GM23338 (cell line): ENCODE measurements around the gene RFX2. TPM values are rescaled to one million over a fixed set of nuclear protein-coding genes. Genes with fewer than 3 reads are reported as not detected.

Source experiments
- ATAC-seq: fragments of 200-7000 bp; cut with Tn5 transposase; 3 replicates; pipeline ENCODE4 v1.9.1; 2020
- DNase-seq: peaks from one replicate; pipeline ENCODE4 v3.0.0-alpha.2; 2015; ENCODE audit warnings: low spot score
- H2AFZ ChIP-seq: fragments of 200-600 bp; sonication (generic); 2 replicates; pipeline ENCODE4 v1.8.0; 2016; ENCODE audit warnings: antibody characterized with exemption, mild to moderate bottlenecking, moderate library complexity
- H3F3A ChIP-seq: fragments of 200-600 bp; sonication (generic); replicated peaks from 2 replicates; pipeline ENCODE4 v1.8.0; 2017; ENCODE audit warnings: antibody characterized with exemption, mixed run types, low read depth
- H3K27ac ChIP-seq: fragments of 200-600 bp; sonication (generic); 2 replicates; pipeline ENCODE4 v1.6.1; 2016; ENCODE audit warnings: low read depth
- H3K27me3 ChIP-seq: fragments of 200-600 bp; sonication (generic); 2 replicates; pipeline ENCODE4 v1.8.0; 2016; ENCODE audit warnings: mild to moderate bottlenecking, mixed run types, moderate library complexity; ENCODE audit not compliant: insufficient read depth
- H3K36me3 ChIP-seq: fragments of 200-600 bp; sonication (generic); 2 replicates; pipeline ENCODE4 v1.8.0; 2016; ENCODE audit warnings: mild to moderate bottlenecking; ENCODE audit not compliant: insufficient read depth
- H3K4me1 ChIP-seq: fragments of 200-600 bp; sonication (generic); 2 replicates; pipeline ENCODE4 v1.8.0; 2016; ENCODE audit warnings: mild to moderate bottlenecking, moderate library complexity; ENCODE audit not compliant: insufficient read depth
- H3K4me2 ChIP-seq: fragments of 200-600 bp; sonication (generic); 2 replicates; pipeline ENCODE4 v1.7.1; 2017; ENCODE audit warnings: mixed run types
- H3K4me3 ChIP-seq: fragments of 200-600 bp; sonication (generic); 2 replicates; pipeline ENCODE4 v1.6.1; 2016; ENCODE audit warnings: mixed run types
- H3K79me2 ChIP-seq: fragments of 200-600 bp; sonication (generic); replicated peaks from 2 replicates; pipeline ENCODE4 v1.8.0; 2017; ENCODE audit warnings: mild to moderate bottlenecking; ENCODE audit not compliant: insufficient read depth
- H3K9me2 ChIP-seq: fragments of 200-600 bp; sonication (generic); 2 replicates; pipeline ENCODE4 v1.8.0; 2017; ENCODE audit not compliant: insufficient read depth
- H4K20me1 ChIP-seq: fragments of 200-600 bp; sonication (generic); replicated peaks from 2 replicates; pipeline ENCODE4 v1.8.0; 2017; ENCODE audit warnings: mild to moderate bottlenecking; ENCODE audit not compliant: insufficient read depth
- H3K27ac Mint-ChIP-seq: 2 replicates; pipeline ENCODE4 v1.8.0; 2020; ENCODE audit warnings: inconsistent platforms, mild to moderate bottlenecking, moderate library complexity, mixed read lengths
- H3K27me3 Mint-ChIP-seq: 3 replicates; pipeline ENCODE4 v1.8.0; 2022; ENCODE audit warnings: low read depth, mild to moderate bottlenecking, moderate library complexity, mixed read lengths, inconsistent platforms; ENCODE audit not compliant: insufficient read depth, poor library complexity
- H3K36me3 Mint-ChIP-seq: 3 replicates; pipeline ENCODE4 v1.8.0; 2021; ENCODE audit warnings: low read depth, mild to moderate bottlenecking, inconsistent platforms, moderate library complexity, mixed read lengths
- H3K4me1 Mint-ChIP-seq: 3 replicates; pipeline ENCODE4 v1.8.0; 2020; ENCODE audit warnings: mild to moderate bottlenecking, inconsistent platforms, mixed read lengths
- H3K4me3 Mint-ChIP-seq: 3 replicates; pipeline ENCODE4 v1.8.0; 2021; ENCODE audit warnings: moderate library complexity, mild to moderate bottlenecking, inconsistent platforms, mixed read lengths
- H3K9me3 Mint-ChIP-seq: 3 replicates; pipeline ENCODE4 v1.8.0; 2020; ENCODE audit warnings: moderate library complexity, mild to moderate bottlenecking, inconsistent platforms, mixed read lengths
- CREB1 ChIP-seq: fragments of 250-450 bp; sonication (Bioruptor Pico); IDR thresholded peaks from 2 replicates; pipeline ENCODE4 v1.5.0; 2020; ENCODE audit warnings: low read depth, mild to moderate bottlenecking, moderate library complexity
- CTCF ChIP-seq, 2 experiments: fragments of 200-600 bp in 1 of 2; sonication (generic) in 1 of 2; conservative IDR thresholded peaks; 2 replicates each; pipeline versions ENCODE4 v1.5.1 to v1.6.1; 2016 to 2017; ENCODE audit warnings: antibody characterized with exemption in 2 of 2, low read depth in 2 of 2, mild to moderate bottlenecking in 2 of 2, moderate library complexity in 1 of 2
- EZH2 ChIP-seq: fragments of 200-600 bp; sonication (generic); IDR thresholded peaks from one replicate; pipeline ENCODE4 v1.8.0; 2017; ENCODE audit warnings: antibody characterized with exemption, mild to moderate bottlenecking, low read depth; ENCODE audit not compliant: unreplicated experiment
- EZH2phosphoT487 ChIP-seq: fragments of 200-600 bp; sonication (generic); IDR thresholded peaks from one replicate; pipeline ENCODE4 v1.8.1; 2018; ENCODE audit warnings: antibody characterized with exemption; ENCODE audit not compliant: unreplicated experiment
- JUNB ChIP-seq: IDR thresholded peaks from one replicate; pipeline ENCODE4 v1.6.1; 2016; ENCODE audit warnings: antibody characterized with exemption; ENCODE audit not compliant: unreplicated experiment
- NANOG ChIP-seq: IDR thresholded peaks from 2 replicates; pipeline ENCODE4 v1.6.1; 2016; ENCODE audit warnings: antibody characterized with exemption, borderline replicate concordance
- POLR2AphosphoS5 ChIP-seq: IDR thresholded peaks from 2 replicates; pipeline ENCODE4 v1.6.1; 2016; ENCODE audit warnings: antibody characterized with exemption, low read depth
- REST ChIP-seq: IDR thresholded peaks from one replicate; pipeline ENCODE4 v1.6.1; 2018; ENCODE audit warnings: antibody characterized with exemption; ENCODE audit not compliant: unreplicated experiment
- STAT1 ChIP-seq: IDR thresholded peaks from one replicate; pipeline ENCODE4 v1.6.1; 2016; ENCODE audit warnings: antibody characterized with exemption; ENCODE audit not compliant: unreplicated experiment
- ZNF114 ChIP-seq: fragments of 250-450 bp; sonication (Bioruptor Pico); IDR thresholded peaks from 2 replicates; pipeline ENCODE4 v1.5.0; 2020; ENCODE audit warnings: mild to moderate bottlenecking, moderate library complexity
- ZNF331 ChIP-seq: fragments of 250-450 bp; sonication (Bioruptor Pico); IDR thresholded peaks from 2 replicates; pipeline ENCODE4 v1.5.0; 2020; ENCODE audit warnings: low read depth, mild to moderate bottlenecking, moderate library complexity
- ZNF462 ChIP-seq: fragments of 250-450 bp; sonication (Bioruptor Pico); IDR thresholded peaks from 2 replicates; pipeline ENCODE4 v1.5.0; 2020; ENCODE audit warnings: mild to moderate bottlenecking, moderate library complexity
- polyA plus RNA-seq: library from polyadenylated mRNA; unstranded; fragments of >200 nt; fragmentation: Nextera tagmentation; extraction: Ambion mirVana; gene quantifications from 2 replicates; pipeline ENCODE4 v1.2.1, GENCODE V29; 2016
- total RNA-seq: library from RNA; depleted of rRNA; stranded (reverse); fragments of >200 nt; shearing (Covaris generic); gene quantifications from 2 replicates; pipeline ENCODE4 v1.2.3, GENCODE V29; 2014

RFX2 gene
- total and polyA plus RNA-seq, 2 experiments from 2014 or later: 4.6 to 13.0 TPM

- Mint-ChIP-seq H3K4me1 (peaks cover 6% of the 10 kb centered on the region; the same call in 1 of the 3 replicates), H3K36me3 (no peaks in the 10 kb centered on the region), H3K27me3 (peaks cover 8% of the 10 kb centered on the region), H3K27ac (no peak overlapping the region), H3K4me3 (no peak overlapping the region), H3K9me3 (no peaks in the 10 kb centered on the region; the same call in 2 of the 3 replicates)
- Histone ChIP-seq H3K4me2 (no peak overlapping the region), H3K27ac (no peak overlapping the region), H3K9me2 (no peaks in the 10 kb centered on the region), H3K27me3 (no peaks in the 10 kb centered on the region), H3K36me3 (no peaks in the 10 kb centered on the region), H3K79me2 (no peaks in the 10 kb centered on the region), H4K20me1 (no peaks in the 10 kb centered on the region; the same call in 1 of the 2 replicates), H3K4me3 (no peak overlapping the region), H3K4me1 (no peaks in the 10 kb centered on the region), H3F3A (no peaks in the 10 kb centered on the region), H2AFZ (no peak overlapping the region)
- ATAC-seq: no peak
- no peak for DNase-seq
- no peak for TF ChIP-seq ZNF331 (CRISPR knock-in tag)
- TF ChIP-seq CREB1: no peak
- no peak for TF ChIP-seq JUNB
- no peak for TF ChIP-seq CTCF (conservative IDR thresholded peaks at IDR 0.05; ENCODE audit: low read depth in 2 of 2)
- TF ChIP-seq STAT1: no peak
- TF ChIP-seq ZNF114: no peak
- TF ChIP-seq POLR2AphosphoS5: no peak
- TF ChIP-seq ZNF462 (CRISPR knock-in tag): no peak
- no peak for TF ChIP-seq EZH2phosphoT487
- TF ChIP-seq EZH2: no peak
- no peak for TF ChIP-seq REST
- TF ChIP-seq NANOG: no peak
These were observed 32.2 kb downstream of the RFX2 start for GRCh38 chr19:6078068-6078467.
